NCI-H187 treated with DMSO at 0.1 percent for 48 hours (cell line): ENCODE measurements around the gene PDE6D.
A peak's percentile ranks its signal among the peaks of the same experiment; 100 is the strongest.

Source experiments
- DNase-seq: peaks from one replicate; lab custom pipeline; 2025; lab: John Stamatoyannopoulos, UW

Gene PDE6D

DNA sequence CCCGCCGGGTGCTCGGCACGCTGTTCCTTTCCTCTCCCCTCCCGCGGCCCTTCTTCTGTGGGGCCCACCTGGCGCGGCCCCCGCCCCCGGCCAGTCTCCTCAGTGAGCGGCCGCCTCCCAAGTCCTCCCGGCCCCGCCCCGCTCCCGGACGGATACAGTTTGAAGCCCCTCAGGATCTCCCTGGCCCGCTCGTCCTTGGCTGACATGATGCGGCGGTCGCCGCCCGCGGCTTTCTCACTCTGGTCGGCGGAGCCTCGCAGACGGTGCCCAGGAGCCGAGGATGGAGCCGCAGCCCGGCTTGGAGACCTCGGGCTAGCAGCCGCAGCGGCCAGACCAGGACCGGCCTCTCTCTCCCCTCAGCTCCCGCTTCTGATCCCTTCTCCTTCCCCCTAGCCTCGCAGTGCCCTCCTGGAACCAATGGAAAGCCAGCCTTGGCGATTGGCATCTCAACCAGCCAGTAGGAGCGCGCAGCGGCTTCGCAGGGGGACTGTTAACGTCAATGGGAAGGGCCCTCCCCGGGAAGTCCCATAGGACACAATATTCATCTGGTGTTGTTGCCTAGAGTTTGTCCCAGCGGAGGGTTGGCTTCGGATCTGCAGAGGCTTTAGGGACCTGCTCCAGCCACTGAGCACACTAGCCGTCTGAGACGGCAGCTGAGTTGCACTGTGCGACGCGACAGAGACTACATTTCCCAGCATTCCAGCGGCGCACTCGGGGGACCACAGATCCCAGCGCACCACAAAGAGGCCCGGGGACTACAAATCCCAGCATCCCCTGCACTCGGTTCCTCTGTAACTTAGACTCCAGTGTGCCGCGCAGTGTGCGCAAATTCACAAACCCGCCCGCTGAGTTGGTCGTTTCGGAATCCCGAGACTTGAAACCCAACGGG is at the start of gene PDE6D:
PDE6D (minus strand) TSS at position 374 of the 889 bp plus-strand sequence; CDS start at position 206, 168 bp downstream.
- peak; percentile 74 for DNase-seq

GRCh38 chr2:231821908-231822307 is 40.8 kb upstream of the PDE6D start:
- DNase-seq, result no peak

DNA sequence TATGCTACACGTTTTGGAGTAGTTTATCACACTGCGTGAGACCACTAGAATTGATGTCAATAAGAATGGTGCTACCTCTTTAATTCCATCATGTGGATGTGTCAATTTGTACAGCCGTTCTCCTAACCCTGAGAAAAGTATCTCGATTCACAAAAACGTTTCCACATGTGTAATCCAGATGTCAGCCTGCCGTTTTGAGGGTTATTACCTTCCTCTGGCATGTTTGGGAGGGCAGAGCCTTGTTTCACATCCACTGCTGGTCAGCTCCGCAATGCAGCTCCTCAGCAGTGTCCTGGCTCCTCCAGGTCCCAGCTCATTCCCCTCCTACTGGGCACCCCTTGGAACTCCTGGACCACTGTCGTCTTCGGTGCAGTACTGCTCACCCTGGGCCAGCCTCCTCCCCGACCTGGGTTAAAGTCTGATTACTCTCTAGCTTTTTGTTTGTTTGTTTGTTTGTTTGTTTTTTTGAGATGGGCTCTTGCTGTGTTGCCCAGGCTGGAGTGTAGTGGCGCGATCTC is 39.8 kb upstream of the PDE6D start:
- DNase-seq, result no peak

DNA sequence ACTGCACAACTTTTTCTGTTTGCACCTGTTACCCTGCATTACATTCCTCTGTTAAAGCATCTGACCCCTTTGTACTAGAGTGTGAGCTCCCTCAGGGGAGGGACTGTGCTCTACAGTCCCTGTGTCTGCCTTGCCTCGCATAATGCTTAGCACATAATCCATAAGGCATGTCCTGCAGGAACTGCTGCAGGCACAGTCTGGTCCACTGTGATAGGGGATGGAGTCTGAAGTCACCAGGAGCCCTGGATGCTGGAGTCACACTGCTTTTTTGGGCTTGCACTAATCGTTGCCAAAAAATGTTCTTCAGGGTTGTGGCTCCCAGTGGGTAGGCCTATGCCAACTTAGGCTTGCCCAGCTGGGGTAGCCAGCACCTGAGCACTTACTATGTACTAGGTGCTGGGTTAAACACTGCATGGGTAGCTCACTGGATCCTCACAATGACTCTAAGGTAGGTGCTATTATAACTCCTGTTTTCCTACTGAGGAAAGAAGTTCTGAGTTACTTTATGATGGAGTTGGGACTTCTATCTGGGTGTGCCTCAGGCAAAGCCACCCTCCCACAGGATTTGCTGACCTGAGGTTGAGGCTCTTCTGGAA is 38.5 kb upstream of the PDE6D start:
- no peak for DNase-seq

GRCh38 chr2:231816327-231817026 is 35.4 kb upstream of the PDE6D start:
- DNase-seq, result no peak

GRCh38 chr2:231810905-231811304 is 29.8 kb upstream of the PDE6D start:
- no peak for DNase-seq

DNA sequence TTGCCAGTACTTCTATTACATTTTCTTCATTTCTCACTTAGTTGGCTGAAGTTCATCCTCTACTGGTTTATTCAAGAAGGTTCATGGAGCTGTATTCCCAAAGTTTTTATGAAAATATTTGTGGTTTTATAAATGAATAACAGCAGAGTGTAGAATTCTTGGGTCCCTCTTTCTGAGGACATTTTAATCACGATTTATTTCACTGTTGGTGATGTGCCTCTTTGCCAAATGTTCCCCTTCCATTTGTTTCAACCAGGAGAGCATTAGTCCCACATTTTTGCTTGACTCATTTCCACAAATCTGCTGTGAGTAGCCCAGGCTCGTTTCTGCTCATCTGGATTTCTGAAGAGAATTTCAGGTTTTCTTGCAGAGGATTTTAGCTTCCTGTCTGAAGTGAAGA is 25.9 kb upstream of the PDE6D start:
- DNase-seq, result no peak

DNA sequence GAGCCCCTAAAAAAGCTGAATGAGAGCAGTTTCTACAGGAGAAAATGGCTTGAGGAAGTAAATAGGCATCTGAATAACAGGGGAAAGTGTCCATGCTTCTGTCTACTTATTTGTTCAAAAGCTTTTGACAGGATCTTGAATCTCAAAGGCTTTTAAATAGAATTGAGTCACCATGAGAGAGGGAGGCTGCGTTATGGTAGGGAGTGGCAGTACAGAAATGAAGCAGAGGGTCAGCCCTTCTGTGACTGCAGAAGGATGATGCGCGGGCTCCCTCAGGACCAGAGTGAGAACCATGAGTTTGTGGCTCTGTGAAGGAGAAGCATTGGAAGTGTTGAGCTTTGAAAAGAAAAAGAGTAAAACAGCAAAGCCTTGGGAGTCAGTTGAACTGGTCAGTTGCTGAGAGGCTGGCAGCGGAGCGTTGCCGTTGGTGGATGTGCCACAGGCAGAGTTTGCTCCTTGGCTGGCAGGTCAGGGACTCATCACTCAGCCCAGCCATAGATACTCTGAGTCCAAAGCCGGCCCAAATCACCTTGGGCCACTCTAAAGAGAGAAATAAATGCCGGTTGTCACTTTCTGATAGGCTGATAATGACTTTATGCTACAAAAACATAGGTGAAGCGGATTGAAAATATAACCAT is 22.5 kb upstream of the PDE6D start:
- DNase-seq, result no peak

GRCh38 chr2:231800493-231801091 is 19.5 kb upstream of the PDE6D start:
- DNase-seq, result no peak

DNA sequence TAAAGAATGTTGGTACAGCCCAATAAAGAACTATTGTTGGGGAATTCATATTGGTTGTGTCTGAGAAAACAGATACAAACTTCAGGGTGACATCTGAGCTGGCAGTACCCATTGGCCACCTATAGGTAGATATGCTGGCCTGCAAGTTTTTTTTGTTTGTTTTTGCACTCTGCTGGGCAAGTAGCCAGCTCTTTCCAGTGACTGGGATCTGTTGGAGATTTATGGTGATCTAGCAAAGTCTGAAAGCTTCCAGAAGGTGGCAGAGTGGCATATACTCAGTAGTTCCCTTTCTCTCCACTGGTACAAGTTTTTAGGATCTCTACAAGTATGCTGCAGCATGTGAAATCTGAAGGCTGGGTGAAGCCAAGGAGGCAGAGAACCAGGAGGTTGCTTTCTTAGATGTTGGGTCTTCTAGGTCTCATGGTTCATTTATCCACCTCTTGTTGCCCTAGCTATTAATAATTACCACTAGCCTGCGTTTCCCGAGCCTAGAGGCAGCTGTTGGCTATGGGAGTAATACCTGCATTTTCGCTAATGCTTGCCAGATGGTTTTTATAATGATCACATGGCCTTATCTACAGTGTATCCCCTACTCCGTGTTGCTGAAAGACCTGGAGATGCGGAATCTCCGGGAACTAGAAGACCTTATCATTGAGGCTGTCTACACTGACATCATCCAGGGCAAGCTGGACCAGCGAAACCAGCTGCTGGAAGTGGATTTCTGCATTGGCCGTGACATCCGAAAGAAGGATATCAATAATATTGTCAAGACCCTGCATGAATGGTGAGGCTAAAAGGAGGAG is 14.6 kb upstream of the PDE6D start:
- no peak for DNase-seq

DNA sequence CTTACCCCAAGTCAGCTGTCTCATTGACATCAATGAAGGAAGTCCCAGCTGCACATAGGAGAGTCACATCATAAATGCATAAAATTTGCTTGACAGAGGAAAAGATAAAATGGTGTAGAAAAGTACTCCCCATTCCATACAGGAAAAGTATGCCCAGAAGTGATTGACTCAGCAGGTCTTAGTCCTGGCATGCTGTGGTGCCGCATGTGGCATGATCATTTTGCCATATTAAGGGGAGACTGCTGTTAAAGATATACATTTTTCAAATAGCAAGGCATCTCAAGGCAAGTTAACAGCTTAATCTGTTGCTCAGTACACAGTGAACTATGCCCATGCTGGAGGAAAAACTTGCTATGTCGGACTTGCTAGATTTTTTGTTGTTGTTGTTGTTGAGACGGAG is 13.3 kb upstream of the PDE6D start:
- no peak for DNase-seq

DNA sequence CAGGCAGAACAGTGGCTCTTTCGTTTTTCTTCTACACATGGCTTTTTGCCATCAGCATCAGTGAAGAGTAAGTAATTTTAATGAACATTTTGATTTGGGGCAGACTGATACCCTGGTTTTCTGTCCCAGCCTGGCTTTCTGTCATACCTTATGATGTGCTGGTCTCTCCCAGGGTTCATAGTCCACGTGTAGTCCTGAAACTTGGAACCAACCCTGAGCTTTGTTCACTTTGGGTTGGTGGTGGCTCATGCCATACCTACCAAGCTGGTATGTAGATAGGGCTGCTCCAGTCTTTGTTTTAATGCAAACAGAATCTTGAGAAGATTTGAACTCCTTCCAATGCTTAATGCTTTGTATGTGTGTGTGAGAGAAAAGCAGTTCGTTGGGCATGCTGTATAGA is 10.0 kb upstream of the PDE6D start:
- no peak for DNase-seq

DNA sequence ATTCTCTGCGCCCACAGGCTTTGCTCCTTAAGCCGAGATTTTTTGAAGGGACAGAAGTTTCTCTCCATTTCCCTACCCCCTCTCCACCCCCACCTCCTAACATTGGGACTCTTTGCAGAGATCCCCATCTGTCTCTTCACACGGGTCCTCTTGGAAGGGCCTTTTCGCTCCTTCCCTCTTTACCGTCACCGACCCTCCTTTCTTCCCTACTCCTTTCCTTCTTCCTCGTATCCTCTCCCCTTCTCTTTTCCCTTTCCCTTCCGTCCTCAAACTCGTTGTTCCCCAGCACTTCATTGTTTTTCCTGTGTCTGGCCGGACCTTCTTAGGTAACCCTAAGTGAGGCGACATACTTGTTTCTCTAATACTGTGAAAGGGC is 5.8 kb upstream of the PDE6D start:
- DNase-seq, result no peak

DNA sequence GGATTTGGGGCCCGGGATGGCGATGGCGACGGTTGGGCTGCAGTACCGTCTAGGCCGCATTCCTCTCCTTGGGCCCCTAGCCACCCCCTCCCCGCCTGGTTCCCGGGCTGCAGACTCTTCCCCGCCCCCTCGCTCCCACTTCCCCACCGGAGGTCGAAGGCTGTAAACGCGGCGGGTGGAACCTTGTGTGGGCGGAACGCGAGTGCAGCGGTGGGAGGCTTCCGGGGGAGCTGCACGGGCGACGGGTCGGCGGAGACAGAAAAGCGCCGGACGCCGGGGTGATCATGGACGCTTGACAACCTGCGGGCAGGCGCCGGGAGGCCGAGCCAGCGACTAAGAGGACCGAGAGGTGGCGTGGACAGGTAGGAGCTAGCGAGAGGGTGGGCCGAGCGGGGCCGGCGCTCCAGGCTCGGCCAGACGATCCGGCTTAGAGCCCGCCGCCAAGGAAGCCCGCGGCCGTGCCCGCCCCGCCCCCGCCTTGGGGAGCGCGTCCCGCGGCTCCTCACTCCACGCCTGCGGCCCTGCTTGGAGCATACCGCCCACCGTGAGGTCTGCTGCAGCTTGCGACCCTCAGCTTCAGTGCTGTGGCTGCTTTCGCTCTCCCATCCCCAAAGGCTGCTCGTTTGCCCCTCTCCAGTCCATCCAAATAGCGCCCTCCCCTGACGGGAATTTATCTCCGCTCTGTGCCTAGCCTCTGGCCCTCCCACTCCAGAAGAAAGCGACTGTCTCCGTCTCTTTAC is 5.3 kb upstream of the PDE6D start, which contains the start of gene COPS7B:
COPS7B (plus strand) TSS at position 269 of the 740 bp plus-strand sequence. CDS start 2,126 bp downstream, outside the sequence.
- no peak for DNase-seq

DNA sequence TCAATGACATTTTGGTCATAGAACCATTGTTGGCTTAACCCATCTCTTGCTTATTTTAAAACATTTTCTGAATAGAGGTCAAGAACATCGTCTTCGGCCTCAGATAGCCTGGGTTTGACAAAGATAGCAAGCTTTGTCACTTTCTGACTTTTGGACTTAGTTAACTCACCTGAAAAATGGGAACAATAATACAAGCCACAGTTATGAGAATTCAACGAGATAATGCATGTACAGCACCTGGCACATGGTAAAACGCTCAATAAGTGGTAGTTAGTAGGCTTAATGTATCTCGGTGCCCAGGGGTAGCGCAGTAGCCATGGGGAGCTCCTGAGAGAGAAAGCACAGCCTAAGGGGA is 4.7 kb upstream of the PDE6D start:
- DNase-seq, result no peak

- no peak for DNase-seq
Observed at GRCh38 chr2:231785413-231785812, 4.3 kb upstream of the PDE6D start.

DNA sequence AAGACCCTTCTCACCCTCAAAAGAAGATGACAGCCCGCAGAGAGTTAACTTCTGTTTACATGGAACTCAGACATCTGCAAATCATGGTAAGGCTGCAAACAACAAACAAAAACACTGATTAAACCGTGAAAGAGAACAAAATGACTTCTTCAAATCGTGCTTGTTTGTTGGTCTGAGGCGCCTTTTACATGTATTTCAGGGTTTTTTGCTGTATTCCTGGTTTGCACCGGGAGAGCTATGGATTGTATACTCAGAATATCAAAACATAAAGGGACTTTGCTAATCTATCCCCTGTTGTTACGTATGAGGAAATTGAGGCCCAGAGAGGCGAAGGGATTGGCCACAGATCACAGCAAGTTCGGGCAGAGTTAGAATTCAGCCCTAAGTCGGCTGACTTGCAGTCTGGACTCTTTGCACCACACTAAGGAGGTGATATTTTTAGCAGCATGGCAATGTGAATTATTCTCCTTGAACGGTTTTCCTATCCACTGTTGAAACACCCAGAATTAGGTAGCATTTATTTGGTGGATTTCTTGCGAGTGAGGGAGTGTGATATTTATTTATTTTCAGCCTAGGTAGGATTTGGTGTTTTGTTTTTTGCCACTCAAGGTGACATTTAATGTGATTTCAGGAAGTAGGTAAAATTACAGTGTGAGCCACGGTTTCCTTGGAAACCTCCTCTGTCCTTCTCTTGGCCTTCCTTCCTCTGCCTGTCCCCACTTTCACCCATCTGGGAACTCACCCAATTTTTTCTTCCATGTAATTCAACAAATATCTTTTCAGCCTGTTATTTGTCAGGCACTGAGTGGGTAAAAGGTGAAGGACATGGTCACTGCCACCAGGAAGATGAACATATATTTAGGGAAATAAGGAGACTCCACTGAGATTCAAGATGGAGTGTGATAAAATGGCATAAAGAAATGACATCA is 980 bp upstream of the PDE6D start:
- DNase-seq, result no peak

DNA sequence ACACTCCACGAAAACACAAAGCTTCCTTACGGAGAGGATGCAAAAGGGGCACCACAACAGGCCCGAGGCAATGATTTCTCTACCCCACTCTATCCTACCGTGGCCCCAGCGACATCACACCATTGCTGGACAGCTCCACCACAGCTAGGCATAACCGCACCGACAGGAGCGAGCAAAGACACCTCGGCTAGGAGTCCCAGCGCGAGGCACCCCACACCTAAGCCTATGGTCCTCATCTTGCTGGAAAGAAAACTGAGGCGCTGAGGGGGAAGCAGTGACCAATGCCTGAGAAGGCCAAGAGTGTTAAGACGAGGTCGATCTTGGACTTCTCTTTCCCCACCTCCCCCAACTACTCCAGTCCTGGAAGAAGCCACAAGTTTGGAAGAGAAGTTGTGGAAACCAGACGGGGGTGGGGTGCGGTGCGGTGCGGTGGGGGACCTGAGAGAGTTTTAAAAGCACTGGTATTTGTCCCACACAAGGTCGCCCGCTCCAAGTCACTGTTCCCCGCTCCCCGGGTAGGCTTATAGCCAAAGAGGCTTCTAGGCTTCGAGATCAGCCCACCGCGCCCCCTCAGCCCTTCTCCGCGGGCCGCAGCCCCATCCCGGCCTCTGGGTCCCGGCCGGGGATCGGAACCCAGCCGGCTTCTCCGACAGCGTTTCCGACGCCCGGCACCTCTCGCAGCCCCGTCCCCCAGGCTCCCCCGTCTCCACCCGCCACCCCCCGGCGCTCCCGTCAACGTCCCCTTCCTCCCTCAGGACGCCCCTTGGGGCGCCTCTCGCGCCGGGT is 766 bp downstream of the PDE6D start:
- no peak for DNase-seq
